Epithelial cell of proximal tubule (primary cell): ENCODE results near the gene BAIAP2. TPM values are rescaled to one million over a fixed set of nuclear protein-coding genes. Genes with fewer than 3 reads are reported as not detected.

ENCODE experiments used
- DNase-seq: peaks from one replicate; pipeline ENCODE4 v3.0.0-alpha.2; 2011; ENCODE audit warnings: low read depth
- H3K4me3 ChIP-seq: 2 replicates; pipeline ENCODE4 v1.5.1; 2011; ENCODE audit warnings: low read depth, mild to moderate bottlenecking, low read length
- total RNA-seq: library from RNA; depleted of rRNA; stranded (reverse); fragments of >200 nt; gene quantifications from 2 replicates; pipeline ENCODE4 v1.2.3, GENCODE V29; 2015
- TF ChIP-seq, protein P1 (sequence below): conservative IDR thresholded peaks from 2 replicates; pipeline ENCODE4 v1.5.1; 2012; ENCODE audit warnings: low read depth, mild to moderate bottlenecking, low read length

The BAIAP2 gene, protein sequence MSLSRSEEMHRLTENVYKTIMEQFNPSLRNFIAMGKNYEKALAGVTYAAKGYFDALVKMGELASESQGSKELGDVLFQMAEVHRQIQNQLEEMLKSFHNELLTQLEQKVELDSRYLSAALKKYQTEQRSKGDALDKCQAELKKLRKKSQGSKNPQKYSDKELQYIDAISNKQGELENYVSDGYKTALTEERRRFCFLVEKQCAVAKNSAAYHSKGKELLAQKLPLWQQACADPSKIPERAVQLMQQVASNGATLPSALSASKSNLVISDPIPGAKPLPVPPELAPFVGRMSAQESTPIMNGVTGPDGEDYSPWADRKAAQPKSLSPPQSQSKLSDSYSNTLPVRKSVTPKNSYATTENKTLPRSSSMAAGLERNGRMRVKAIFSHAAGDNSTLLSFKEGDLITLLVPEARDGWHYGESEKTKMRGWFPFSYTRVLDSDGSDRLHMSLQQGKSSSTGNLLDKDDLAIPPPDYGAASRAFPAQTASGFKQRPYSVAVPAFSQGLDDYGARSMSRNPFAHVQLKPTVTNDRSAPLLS
- total RNA-seq, result 44.0 and 77.3 TPM in 2 replicates

- no peak for DNase-seq
- H3K4me3 ChIP-seq, result peak within 1 kb of the TSS; percentile 94
- TF ChIP-seq, protein P1, sequence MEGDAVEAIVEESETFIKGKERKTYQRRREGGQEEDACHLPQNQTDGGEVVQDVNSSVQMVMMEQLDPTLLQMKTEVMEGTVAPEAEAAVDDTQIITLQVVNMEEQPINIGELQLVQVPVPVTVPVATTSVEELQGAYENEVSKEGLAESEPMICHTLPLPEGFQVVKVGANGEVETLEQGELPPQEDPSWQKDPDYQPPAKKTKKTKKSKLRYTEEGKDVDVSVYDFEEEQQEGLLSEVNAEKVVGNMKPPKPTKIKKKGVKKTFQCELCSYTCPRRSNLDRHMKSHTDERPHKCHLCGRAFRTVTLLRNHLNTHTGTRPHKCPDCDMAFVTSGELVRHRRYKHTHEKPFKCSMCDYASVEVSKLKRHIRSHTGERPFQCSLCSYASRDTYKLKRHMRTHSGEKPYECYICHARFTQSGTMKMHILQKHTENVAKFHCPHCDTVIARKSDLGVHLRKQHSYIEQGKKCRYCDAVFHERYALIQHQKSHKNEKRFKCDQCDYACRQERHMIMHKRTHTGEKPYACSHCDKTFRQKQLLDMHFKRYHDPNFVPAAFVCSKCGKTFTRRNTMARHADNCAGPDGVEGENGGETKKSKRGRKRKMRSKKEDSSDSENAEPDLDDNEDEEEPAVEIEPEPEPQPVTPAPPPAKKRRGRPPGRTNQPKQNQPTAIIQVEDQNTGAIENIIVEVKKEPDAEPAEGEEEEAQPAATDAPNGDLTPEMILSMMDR, result no peak
These were observed at the start of gene BAIAP2 for GRCh38 chr17:81034779-81035520. Gene BAIAP2, plus strand, starts transcription at chr17:81035151. Its CDS starts 104 bp downstream, at chr17:81035255.

DNA sequence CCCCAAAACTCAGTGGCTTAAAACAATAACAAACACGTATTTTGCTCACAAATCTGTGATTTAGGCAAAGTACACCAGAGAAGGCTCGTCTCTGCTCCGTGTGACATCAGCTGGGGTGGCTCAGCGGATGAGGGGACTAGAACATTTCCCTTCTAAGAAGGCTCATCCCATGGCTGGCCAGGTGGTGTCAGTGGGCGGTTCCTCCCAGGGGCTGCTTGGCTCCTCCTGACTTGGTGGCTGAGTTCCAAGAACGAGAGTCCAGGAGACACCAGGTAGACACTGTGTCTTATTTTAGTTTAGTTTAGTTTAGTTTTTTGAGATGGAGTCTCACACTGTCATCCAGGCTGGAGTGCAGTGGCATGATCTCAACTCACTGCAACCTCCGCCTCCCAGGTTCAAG, 48.9 kb upstream of the BAIAP2 start:
- TF ChIP-seq, protein P1, result no peak
- DNase-seq, result no peak
- no peak overlapping the region for H3K4me3 ChIP-seq

- H3K4me3 ChIP-seq, result no peak overlapping the region
- TF ChIP-seq, protein P1, result no peak
- no peak for DNase-seq
These were observed 48.0 kb upstream of the BAIAP2 start for GRCh38 chr17:80986816-80987475.

GRCh38 chr17:80987941-80988461, 47.0 kb upstream of the BAIAP2 start:
- DNase-seq, result no peak
- TF ChIP-seq, protein P1, result no peak
- no peak overlapping the region for H3K4me3 ChIP-seq

GRCh38 chr17:80989586-80989913, 45.4 kb upstream of the BAIAP2 start:
- TF ChIP-seq, protein P1, result no peak
- no peak overlapping the region for H3K4me3 ChIP-seq
- no peak for DNase-seq

DNA sequence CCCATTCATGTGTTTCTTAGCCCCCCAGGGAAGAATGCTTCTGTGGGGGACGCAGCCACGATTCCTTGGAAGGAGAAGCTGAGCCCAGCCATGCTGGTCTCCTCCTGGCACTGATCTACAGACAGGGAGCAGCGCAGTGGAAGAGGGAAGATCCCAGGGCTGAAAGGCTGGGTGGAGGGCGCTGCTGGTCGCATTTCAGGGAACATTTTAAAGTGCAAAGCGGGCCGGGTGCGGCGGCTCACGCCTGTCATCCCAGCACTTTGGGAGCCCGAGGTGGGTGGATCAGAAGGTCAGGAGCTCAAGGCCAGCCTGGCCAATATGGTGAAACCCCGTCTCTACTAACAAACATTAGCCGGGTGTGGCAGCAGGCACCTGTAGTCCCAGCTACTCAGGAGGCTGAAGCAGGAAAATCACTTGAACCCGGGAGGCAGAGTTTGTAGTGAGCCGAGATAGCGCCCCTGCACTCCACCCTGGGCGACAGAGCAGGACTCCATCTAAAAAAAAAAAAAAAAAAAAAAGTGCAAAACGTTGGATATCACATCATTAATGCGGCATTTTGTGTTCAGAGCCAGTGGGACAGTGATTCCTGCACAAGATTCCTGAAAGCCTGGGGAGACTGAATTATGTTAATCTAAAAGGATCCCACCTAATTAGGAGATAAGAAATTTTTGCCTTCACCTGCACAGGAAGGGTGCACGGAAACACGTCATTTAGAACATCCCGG, 43.9 kb upstream of the BAIAP2 start:
- peak overlapping the region; percentile 80 for H3K4me3 ChIP-seq
- TF ChIP-seq, protein P1, result no peak
- no peak for DNase-seq
